GM12878 (cell line): ENCODE data around the gene SAFB.

ENCODE experiments used
- TF ChIP-seq, protein P1 (sequence below), 3 experiments: IDR thresholded peaks in 2 of 3; conservative IDR thresholded peaks in 1 of 3; 2 replicates each; pipeline ENCODE4 v1.5.1; 2011; ENCODE audit warnings: low read depth in 3 of 3, low read length in 3 of 3, mild to moderate bottlenecking in 3 of 3, control low read depth in 2 of 3, moderate library complexity in 2 of 3, inconsistent platforms in 1 of 3, mixed read lengths in 1 of 3; ENCODE audit not compliant: control insufficient read depth in 2 of 3, insufficient read depth in 1 of 3; ENCODE audit errors: extremely low read depth in 1 of 3
- TF ChIP-seq, protein P2 (sequence below): fragments of 450-650 bp; IDR thresholded peaks from 2 replicates; pipeline ENCODE4 v1.6.1; 2017; ENCODE audit warnings: mild to moderate bottlenecking, moderate library complexity

DNA sequence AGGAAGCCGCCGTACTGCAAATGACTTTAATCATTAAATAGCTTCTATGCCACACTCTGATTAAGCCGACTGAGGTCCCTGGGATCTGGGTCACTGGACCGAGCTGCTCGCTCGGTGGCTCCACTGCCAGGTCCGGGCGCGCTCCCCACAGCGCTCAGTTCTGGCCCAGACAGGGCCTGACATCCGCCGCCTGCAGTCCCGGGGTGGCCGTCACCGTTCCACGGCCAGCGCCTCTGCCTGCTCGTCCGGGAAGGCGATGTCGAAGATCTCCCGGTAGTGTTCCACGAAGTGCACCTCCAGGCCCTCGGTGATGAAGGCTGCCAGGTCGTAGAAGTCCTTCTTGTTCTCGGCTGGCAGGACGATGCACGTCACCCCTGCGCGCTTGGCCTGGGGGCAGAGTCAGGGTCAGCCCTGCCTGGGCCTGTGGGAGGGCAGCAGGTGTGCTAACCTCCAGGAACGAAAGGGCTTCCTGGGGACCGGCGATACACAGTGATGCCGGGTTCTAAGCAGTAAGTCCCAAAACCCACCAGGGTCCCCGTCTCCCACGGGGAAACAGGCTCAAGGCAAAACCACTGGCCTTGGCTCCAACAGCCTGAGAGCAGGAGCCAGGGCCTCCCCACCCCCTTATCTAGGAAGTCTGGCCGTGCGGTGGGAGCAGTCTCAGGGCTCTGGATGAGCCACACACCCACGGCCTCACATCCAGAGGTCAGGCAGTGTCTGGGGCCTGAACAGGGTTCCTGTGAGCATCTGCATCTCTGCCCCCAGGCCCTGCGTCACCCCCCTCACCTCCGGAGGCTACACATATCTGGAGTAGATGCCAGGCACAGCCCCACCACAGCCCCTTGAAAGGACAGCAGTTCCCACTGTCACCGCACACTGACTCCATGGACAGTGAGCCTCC, 69.2 kb downstream of the SAFB start:
- TF ChIP-seq, protein P1, sequence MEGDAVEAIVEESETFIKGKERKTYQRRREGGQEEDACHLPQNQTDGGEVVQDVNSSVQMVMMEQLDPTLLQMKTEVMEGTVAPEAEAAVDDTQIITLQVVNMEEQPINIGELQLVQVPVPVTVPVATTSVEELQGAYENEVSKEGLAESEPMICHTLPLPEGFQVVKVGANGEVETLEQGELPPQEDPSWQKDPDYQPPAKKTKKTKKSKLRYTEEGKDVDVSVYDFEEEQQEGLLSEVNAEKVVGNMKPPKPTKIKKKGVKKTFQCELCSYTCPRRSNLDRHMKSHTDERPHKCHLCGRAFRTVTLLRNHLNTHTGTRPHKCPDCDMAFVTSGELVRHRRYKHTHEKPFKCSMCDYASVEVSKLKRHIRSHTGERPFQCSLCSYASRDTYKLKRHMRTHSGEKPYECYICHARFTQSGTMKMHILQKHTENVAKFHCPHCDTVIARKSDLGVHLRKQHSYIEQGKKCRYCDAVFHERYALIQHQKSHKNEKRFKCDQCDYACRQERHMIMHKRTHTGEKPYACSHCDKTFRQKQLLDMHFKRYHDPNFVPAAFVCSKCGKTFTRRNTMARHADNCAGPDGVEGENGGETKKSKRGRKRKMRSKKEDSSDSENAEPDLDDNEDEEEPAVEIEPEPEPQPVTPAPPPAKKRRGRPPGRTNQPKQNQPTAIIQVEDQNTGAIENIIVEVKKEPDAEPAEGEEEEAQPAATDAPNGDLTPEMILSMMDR (IDR thresholded peaks at IDR 0.05 in 2 of 3, conservative IDR thresholded peaks at IDR 0.05 in 1 of 3; ENCODE audit: control insufficient read depth in 2 of 3, extremely low read depth in 1 of 3, insufficient read depth in 1 of 3, low read depth in 3 of 3, low read length in 3 of 3), result no peak
- TF ChIP-seq, protein P2, sequence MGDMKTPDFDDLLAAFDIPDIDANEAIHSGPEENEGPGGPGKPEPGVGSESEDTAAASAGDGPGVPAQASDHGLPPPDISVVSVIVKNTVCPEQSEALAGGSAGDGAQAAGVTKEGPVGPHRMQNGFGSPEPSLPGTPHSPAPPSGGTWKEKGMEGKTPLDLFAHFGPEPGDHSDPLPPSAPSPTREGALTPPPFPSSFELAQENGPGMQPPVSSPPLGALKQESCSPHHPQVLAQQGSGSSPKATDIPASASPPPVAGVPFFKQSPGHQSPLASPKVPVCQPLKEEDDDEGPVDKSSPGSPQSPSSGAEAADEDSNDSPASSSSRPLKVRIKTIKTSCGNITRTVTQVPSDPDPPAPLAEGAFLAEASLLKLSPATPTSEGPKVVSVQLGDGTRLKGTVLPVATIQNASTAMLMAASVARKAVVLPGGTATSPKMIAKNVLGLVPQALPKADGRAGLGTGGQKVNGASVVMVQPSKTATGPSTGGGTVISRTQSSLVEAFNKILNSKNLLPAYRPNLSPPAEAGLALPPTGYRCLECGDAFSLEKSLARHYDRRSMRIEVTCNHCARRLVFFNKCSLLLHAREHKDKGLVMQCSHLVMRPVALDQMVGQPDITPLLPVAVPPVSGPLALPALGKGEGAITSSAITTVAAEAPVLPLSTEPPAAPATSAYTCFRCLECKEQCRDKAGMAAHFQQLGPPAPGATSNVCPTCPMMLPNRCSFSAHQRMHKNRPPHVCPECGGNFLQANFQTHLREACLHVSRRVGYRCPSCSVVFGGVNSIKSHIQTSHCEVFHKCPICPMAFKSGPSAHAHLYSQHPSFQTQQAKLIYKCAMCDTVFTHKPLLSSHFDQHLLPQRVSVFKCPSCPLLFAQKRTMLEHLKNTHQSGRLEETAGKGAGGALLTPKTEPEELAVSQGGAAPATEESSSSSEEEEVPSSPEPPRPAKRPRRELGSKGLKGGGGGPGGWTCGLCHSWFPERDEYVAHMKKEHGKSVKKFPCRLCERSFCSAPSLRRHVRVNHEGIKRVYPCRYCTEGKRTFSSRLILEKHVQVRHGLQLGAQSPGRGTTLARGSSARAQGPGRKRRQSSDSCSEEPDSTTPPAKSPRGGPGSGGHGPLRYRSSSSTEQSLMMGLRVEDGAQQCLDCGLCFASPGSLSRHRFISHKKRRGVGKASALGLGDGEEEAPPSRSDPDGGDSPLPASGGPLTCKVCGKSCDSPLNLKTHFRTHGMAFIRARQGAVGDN, result no peak
